GM18502 (cell line): ENCODE data around the gene ACTR6.
"Not testable (repeated sequence)": the region's sequence is repeated elsewhere in the genome, so short reads cannot be mapped to it uniquely, and the experiment has no call there.

Source experiments
- ATAC-seq: cut with Tn5 transposase; IDR thresholded peaks from one replicate; pipeline ENCODE4 v1.9.1; 2021; ENCODE audit warnings: mild to moderate bottlenecking; ENCODE audit not compliant: unreplicated experiment, poor library complexity

ACTR6 gene

GRCh38 chr12:100215209-100215608, 14.6 kb downstream of the ACTR6 start:
- no peak for ATAC-seq

DNA sequence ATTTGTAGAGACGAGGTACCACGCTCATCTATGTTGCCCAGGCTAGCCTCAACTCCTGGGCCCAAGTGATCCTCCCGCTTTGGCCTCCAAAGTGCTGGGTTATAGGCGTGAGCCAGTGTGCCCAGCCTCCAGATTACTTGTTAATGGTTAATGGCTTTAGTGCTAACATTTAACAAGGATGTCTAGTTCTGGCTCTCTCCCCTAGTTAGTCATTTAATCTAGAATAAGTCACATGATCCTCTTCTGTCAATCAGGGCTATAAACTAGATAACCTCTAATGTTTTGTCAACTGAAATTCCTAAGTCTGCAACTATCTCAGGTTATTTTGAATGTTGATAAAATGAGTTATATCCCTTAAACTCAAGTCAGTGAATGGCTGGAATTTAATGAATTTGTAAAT, 15.7 kb downstream of the ACTR6 start:
- no peak for ATAC-seq

DNA sequence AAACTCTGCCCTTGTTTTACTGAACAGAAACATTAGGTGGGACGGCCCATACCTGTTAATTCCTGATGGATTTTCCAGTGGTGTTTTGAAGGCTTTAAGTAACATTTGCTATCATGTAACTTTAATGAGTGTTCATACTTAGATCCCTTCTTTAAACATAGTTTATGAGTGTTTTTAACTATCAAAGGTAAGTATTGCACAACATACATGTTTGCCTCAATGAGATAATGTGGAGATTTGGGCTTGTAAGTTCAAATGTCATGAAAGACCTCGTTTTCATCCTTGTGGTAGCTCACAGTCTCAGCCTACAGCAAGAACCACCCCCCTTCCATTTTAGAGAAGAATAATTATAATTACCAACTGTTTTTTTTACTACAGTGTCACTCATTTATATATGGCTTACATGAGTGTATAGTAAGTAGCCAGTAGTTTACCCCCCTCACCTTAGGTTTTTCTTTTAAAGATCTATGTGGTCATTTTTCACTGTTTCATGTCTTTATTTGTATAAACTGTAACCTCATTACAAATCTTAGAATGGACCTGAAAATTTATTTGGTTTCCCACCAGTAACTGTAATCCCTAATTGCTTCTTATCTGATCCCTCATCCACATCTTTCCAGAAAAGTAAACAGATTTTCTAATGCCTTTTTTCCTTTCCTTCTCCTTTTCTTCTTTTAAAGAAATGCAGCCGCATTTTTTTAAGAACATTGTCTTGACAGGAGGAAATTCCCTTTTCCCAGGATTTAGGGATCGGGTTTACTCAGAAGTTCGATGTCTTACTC, 18.9 kb downstream of the ACTR6 start:
- ATAC-seq, result no peak

DNA sequence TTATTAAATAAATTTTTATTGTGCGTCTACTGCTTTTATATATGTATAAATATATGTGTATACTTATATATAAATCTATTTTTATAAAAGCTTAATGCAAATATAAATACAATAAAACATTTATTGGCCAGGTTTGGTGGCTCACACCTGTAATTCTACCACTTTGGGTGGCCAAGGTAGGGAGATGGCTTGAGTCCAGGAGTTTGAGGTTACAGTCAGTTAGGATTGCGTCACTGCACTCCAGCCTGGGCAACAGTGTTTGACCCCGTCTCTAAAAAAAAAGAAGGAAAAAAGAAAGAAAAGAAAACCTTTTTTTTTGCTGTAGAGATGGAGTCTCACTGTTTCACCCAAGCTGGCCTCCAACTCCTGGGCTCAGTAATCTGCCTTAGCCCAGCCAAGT, 20.9 kb downstream of the ACTR6 start:
- ATAC-seq, result no peak

GRCh38 chr12:100222173-100222572, 21.6 kb downstream of the ACTR6 start:
- not testable (repeated sequence) for ATAC-seq

DNA sequence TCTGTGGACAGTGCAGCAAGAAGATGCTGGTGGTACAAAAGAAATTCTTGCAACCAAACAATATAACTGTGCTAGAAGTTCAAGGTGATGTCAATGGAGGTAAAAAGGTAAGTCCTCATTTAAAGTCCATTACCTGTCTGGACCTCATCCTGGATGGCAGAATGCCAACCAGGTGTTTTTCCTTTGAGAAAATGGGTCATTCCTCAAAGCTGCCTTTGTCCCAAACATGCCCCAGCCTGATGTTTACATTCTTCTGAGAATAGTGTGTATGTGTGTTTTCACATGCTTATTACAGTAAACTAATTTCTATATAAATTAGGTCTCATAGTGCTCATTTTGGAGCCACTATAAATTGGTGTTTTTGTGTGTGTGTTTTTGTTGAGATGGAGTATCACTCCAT, 24.9 kb downstream of the ACTR6 start:
- no peak for ATAC-seq

DNA sequence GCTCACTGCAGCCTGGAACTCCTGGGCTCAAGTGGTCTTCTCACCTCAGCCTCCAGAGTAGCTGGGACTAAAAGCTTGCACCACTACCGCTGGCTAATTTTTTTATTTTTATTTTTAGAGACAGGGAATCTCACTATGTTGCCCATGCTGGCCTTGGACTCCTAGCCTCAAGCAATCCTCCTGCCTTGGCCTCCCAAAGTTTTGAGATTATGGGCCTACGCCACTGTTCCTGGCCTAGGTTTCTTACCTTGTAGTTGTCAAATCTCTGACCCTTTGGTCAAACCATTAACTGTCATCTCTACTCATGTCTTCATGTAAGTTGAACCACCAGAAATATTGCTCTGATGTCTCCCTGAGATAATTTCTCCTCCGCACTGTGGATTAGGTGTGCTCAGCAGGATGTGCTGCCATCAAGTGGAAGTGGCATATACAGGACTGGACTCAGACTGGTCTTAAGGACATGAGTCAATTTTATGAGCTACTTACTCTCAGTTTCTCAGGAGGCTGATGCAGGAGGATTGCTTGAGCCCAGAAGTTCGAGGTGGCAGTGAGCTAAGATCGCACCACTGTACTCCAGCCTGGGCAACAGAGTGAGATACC, 28.5 kb downstream of the ACTR6 start:
- ATAC-seq, result no peak

DNA sequence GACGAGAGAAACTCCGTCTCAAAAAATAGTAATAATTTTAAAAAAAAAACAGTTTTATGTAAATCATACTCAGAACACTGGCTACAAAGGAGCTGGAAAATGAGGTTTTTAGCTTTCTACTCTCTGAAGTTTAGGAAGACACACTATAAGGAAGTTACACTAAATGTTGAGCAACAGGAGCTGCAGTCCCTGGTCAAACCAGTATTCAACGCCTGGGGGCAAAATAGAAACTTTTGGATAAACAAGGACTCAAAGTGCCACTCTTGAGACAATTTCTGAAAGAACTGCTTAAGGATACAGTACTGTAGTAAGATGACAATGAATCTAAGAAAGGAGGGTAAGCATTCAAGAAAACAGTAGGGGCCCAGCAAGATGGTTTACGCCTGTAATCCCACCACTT, 29.3 kb downstream of the ACTR6 start:
- no peak for ATAC-seq

GRCh38 chr12:100231873-100232272, 31.3 kb downstream of the ACTR6 start:
- ATAC-seq, result not testable (repeated sequence)

DNA sequence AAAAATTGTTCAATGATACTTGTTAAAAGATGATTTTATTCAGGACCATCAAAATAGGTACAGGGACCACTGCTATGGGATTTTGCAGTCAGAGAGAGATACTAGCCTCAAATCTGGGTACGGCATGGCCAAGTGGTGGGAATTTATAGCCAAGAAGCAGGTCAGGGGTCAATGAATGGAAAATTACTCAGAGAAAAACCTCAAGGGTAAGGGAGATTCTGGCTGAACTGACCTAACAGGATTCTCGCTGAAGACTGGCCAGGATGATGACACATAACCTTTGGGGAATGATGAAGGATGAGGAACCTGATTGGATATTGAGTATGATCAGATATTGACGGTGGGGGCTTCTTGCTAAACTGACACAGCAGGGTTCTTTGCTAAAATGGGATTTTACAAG, 33.6 kb downstream of the ACTR6 start:
- no peak for ATAC-seq

- ATAC-seq, result peak; percentile 68
Measured at GRCh38 chr12:100234591-100235304, 34.1 kb downstream of the ACTR6 start.

GRCh38 chr12:100238801-100239200, 38.2 kb downstream of the ACTR6 start:
- ATAC-seq, result no peak

GRCh38 chr12:100239589-100239988, 39.0 kb downstream of the ACTR6 start:
- no peak for ATAC-seq

GRCh38 chr12:100243137-100243536, 42.5 kb downstream of the ACTR6 start:
- ATAC-seq, result no peak

- no peak for ATAC-seq
Measured at GRCh38 chr12:100247765-100248164, 47.1 kb downstream of the ACTR6 start.

- ATAC-seq, result no peak
Measured at GRCh38 chr12:100248886-100249285, 48.3 kb downstream of the ACTR6 start.

DNA sequence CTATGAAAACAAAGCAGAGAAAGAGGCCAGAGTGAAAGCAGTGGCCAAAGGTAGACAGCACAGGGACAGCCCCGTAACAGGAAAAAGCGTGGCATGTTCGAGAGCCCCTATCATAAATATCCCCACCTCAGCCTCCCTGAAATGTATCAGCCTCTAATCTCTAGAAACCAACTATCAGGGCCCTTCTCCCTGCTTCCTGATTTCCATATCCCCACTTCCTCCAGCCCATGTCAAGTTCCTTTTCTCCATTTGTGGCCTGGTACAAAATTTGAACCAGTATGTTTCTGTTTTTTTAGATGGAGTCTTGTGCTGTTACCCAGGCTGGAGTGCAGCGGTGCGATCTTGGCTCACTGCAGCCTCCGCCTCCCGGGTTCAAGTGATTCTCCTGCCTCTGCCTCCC, 49.3 kb downstream of the ACTR6 start:
- no peak for ATAC-seq

GRCh38 chr12:100251917-100252316, 51.3 kb downstream of the ACTR6 start:
- ATAC-seq, result no peak

DNA sequence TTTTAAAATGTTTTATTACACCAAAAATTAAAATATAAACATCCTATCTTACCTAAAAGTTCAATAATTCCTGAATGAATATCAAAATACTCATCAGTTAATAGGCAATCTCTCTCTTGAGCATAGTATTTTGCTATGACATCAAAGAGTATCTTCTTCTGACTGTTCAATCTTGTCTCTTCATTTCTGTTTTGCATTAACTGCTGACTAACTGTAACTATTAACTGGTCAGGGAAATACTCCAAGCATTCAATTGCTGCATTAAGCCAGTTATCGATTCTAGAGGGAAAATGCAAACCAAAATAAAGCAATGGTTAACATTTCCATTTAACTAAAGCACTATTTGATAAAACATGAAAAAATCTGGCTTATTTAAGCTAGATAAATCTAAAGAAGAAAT, 52.8 kb downstream of the ACTR6 start:
- ATAC-seq, result no peak

DNA sequence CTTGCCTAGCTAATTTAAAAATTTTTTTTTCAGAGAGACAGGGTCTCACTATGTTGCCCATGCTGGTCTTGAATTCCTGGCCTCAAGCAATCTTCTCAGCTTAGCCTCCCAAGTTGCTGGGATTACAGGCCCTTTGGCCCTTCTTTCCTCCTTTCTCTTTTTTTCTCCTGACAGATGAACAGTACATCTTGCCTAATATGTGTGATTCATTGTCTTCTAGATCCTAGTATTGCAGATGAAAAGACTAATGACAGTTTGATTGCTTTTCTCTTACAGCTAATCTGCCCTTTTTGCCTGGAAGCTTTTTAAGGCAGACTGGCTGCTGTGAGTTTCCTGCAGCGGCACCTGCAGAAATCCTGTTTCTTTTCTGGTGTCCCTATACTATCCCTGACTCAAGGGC, 54.3 kb downstream of the ACTR6 start:
- no peak for ATAC-seq

DNA sequence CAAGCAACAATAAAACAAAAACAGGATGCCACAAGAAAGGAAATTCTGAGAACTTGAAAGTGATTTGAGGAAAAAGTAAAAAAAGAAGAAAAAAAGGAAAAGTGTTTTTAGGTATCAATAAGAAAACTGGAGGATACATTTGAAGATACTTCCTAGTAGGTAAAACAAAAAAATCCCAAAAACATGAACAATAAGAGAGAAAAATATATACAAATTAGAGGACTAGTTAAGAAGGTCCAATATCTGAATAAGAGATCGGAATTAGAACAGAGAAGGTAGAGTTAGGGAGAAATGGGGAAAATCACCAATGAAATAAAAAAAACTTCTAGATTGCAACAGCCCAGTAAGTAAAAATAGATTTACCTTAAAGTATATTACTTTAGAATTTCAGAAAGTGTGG, 57.5 kb downstream of the ACTR6 start:
- ATAC-seq, result no peak
